ENCODE results near the gene ABCC12.

ABCC12 gene

GRCh38 chr16:48143812-48144368, 11.9 kb downstream of the ABCC12 start:
- no peak for DNase-seq (ENCODE audit: low read depth)
- no peak for TF ChIP-seq CTCF (conservative IDR thresholded peaks at IDR 0.05; ENCODE audit: control insufficient read depth, insufficient read depth, low read depth, low read length)
- H3K4me3 ChIP-seq (ENCODE audit: control insufficient read depth, low read depth, low read length): no peak overlapping the region

GRCh38 chr16:48140821-48141220, 15.0 kb downstream of the ABCC12 start:
- no peak for TF ChIP-seq CTCF (conservative IDR thresholded peaks at IDR 0.05; ENCODE audit: control insufficient read depth, insufficient read depth, low read depth, low read length)
- no peak for DNase-seq (ENCODE audit: low read depth)
- H3K4me3 ChIP-seq (ENCODE audit: control insufficient read depth, low read depth, low read length): no peak overlapping the region

- DNase-seq (ENCODE audit: low read depth): no peak
- H3K4me3 ChIP-seq (ENCODE audit: control insufficient read depth, low read depth, low read length): no peak overlapping the region
- no peak for TF ChIP-seq CTCF (conservative IDR thresholded peaks at IDR 0.05; ENCODE audit: control insufficient read depth, insufficient read depth, low read depth, low read length)
Measured at GRCh38 chr16:48139517-48139916, 16.3 kb downstream of the ABCC12 start.

- DNase-seq (ENCODE audit: low read depth): no peak
- H3K4me3 ChIP-seq (ENCODE audit: control insufficient read depth, low read depth, low read length): no peak overlapping the region
- TF ChIP-seq CTCF (conservative IDR thresholded peaks at IDR 0.05; ENCODE audit: control insufficient read depth, insufficient read depth, low read depth, low read length): no peak
Measured at GRCh38 chr16:48138543-48138942, 17.2 kb downstream of the ABCC12 start.

GRCh38 chr16:48137822-48138221, 18.0 kb downstream of the ABCC12 start:
- DNase-seq (ENCODE audit: low read depth): no peak
- no peak for TF ChIP-seq CTCF (conservative IDR thresholded peaks at IDR 0.05; ENCODE audit: control insufficient read depth, insufficient read depth, low read depth, low read length)
- no peak overlapping the region for H3K4me3 ChIP-seq (ENCODE audit: control insufficient read depth, low read depth, low read length)

- no peak for TF ChIP-seq CTCF (conservative IDR thresholded peaks at IDR 0.05; ENCODE audit: control insufficient read depth, insufficient read depth, low read depth, low read length)
- H3K4me3 ChIP-seq (ENCODE audit: control insufficient read depth, low read depth, low read length): no peak overlapping the region
- no peak for DNase-seq (ENCODE audit: low read depth)
Measured at GRCh38 chr16:48136547-48137360, 19.0 kb downstream of the ABCC12 start.

All from fibroblast of mammary gland (primary cell).